ENCODE data around the gene KRT6A.

- no peak for TF ChIP-seq ZBTB7A (IDR thresholded peaks at IDR 0.05; ENCODE audit: borderline replicate concordance, control insufficient read depth, low read depth, low read length)
- TF ChIP-seq, protein P1, sequence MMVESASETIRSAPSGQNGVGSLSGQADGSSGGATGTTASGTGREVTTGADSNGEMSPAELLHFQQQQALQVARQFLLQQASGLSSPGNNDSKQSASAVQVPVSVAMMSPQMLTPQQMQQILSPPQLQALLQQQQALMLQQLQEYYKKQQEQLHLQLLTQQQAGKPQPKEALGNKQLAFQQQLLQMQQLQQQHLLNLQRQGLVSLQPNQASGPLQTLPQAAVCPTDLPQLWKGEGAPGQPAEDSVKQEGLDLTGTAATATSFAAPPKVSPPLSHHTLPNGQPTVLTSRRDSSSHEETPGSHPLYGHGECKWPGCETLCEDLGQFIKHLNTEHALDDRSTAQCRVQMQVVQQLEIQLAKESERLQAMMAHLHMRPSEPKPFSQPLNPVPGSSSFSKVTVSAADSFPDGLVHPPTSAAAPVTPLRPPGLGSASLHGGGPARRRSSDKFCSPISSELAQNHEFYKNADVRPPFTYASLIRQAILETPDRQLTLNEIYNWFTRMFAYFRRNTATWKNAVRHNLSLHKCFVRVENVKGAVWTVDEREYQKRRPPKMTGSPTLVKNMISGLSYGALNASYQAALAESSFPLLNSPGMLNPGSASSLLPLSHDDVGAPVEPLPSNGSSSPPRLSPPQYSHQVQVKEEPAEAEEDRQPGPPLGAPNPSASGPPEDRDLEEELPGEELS (CRISPR knock-in tag; IDR thresholded peaks at IDR 0.05; ENCODE audit: borderline replicate concordance): no peak
- no peak for TF ChIP-seq NR3C1 (CRISPR knock-in tag; IDR thresholded peaks at IDR 0.05)
- TF ChIP-seq SMC3 (conservative IDR thresholded peaks at IDR 0.05; ENCODE audit: insufficient read depth, low read depth, low read length): no peak
- TF ChIP-seq ZFX (CRISPR knock-in tag; IDR thresholded peaks at IDR 0.05): no peak
- TF ChIP-seq ZNF23 (CRISPR knock-in tag; IDR thresholded peaks at IDR 0.05): no peak
- no peak for TF ChIP-seq TBP (optimal IDR thresholded peaks at IDR 0.05; ENCODE audit: low read depth, low read length)
Observed at GRCh38 chr12:52444647-52445595, 48.1 kb downstream of the KRT6A start.
